ENCODE results near the gene ZZZ3.

- TF ChIP-seq CTCF (conservative IDR thresholded peaks at IDR 0.05; ENCODE audit: low read length) (no peak), EZH2phosphoT487 (IDR thresholded peaks at IDR 0.05; ENCODE audit: borderline replicate concordance) (no peak)
Measured at GRCh38 chr1:77664939-77665516, 17.4 kb downstream of the ZZZ3 start.
